K562 (cell line): ENCODE results near the gene USHBP1. TPM values are rescaled to one million over a fixed set of nuclear protein-coding genes. Genes with fewer than 3 reads are reported as not detected.

Source experiments
- CBFA2T2 ChIP-seq: fragments of 450-650 bp; conservative IDR thresholded peaks from 2 replicates; pipeline ENCODE4 v1.6.1; 2017; ENCODE audit warnings: mild to moderate bottlenecking
- CHCHD3 ChIP-seq: fragments of 250-450 bp; sonication (Bioruptor Pico); IDR thresholded peaks from 2 replicates; pipeline ENCODE4 v2.1.2; 2022; ENCODE audit warnings: mild to moderate bottlenecking
- E2F1 ChIP-seq: sonication (generic); formaldehyde crosslinking; IDR thresholded peaks from 2 replicates; pipeline ENCODE4 v1.8.1; 2023; ENCODE audit warnings: mild to moderate bottlenecking, missing genetic modification reagents, moderate library complexity
- ETV1 ChIP-seq: fragments of 450-650 bp; conservative IDR thresholded peaks from 2 replicates; pipeline ENCODE4 v1.6.1; 2016; ENCODE audit warnings: missing genetic modification characterization, control low read depth, low read depth, missing compliant biosample characterization
- EZH2 ChIP-seq: IDR thresholded peaks from 2 replicates; pipeline ENCODE4 v1.6.1; 2012; ENCODE audit warnings: low read depth, mild to moderate bottlenecking, inconsistent platforms, low read length, borderline replicate concordance
- HCFC1 ChIP-seq: IDR thresholded peaks from 2 replicates; pipeline ENCODE4 v1.6.1; 2012; ENCODE audit warnings: low read depth, low read length, improper control_type of control experiment
- HDAC2 ChIP-seq: fragments of 450-650 bp; IDR thresholded peaks from 2 replicates; pipeline ENCODE4 v1.6.1; 2016; ENCODE audit warnings: mild to moderate bottlenecking
- KLF1 ChIP-seq: fragments of 450-650 bp; IDR thresholded peaks from 2 replicates; pipeline ENCODE4 v1.6.1; 2016; ENCODE audit warnings: missing genetic modification characterization, missing compliant biosample characterization
- MCM5 ChIP-seq: fragments of 450-650 bp; IDR thresholded peaks from 2 replicates; pipeline ENCODE4 v1.6.1; 2016; ENCODE audit warnings: low read depth
- MTA2 ChIP-seq: fragments of 450-650 bp; IDR thresholded peaks from 2 replicates; pipeline ENCODE4 v1.6.1; 2016; ENCODE audit warnings: low read depth
- NR2C2 ChIP-seq, 2 experiments: fragments of 200-800 bp in 1 of 2; sonication (Bioruptor generic) in 1 of 2; sonication (generic) in 1 of 2; formaldehyde crosslinking in 1 of 2; IDR thresholded peaks; 2 replicates each; pipeline versions ENCODE4 v1.6.1 to v1.8.0; 2016 to 2022; ENCODE audit warnings: mild to moderate bottlenecking in 1 of 2, missing compliant biosample characterization in 1 of 2, missing genetic modification characterization in 1 of 2, missing genetic modification reagents in 1 of 2
- POLR2AphosphoS2 ChIP-seq: IDR thresholded peaks from 2 replicates; pipeline ENCODE4 v1.6.1; 2012; ENCODE audit warnings: low read length, improper control_type of control experiment
- RBM17 ChIP-seq: fragments of 200-400 bp; formaldehyde crosslinking; IDR thresholded peaks from 2 replicates; pipeline ENCODE4 v1.6.1; 2017; ENCODE audit warnings: low read depth, mild to moderate bottlenecking, low read length, borderline replicate concordance
- SNIP1 ChIP-seq: fragments of 450-650 bp; IDR thresholded peaks from 2 replicates; pipeline ENCODE4 v1.7.1; 2017; ENCODE audit warnings: low read depth, mild to moderate bottlenecking
- XRCC5 ChIP-seq: fragments of 200-400 bp; formaldehyde crosslinking; IDR thresholded peaks from 2 replicates; pipeline ENCODE4 v1.6.1; 2017; ENCODE audit warnings: low read depth, mild to moderate bottlenecking, low read length
- ZKSCAN3 ChIP-seq: fragments of 250-450 bp; sonication (Bioruptor Pico); IDR thresholded peaks from 2 replicates; pipeline ENCODE4 v1.4.0; 2020
- ZNF224 ChIP-seq: sonication (generic); formaldehyde crosslinking; IDR thresholded peaks from 2 replicates; pipeline ENCODE4 v1.8.0; 2022; ENCODE audit warnings: mild to moderate bottlenecking, missing genetic modification reagents
- ZNF232 ChIP-seq: sonication (generic); formaldehyde crosslinking; IDR thresholded peaks from 2 replicates; pipeline ENCODE4 v1.8.0; 2022; ENCODE audit warnings: mild to moderate bottlenecking, missing genetic modification reagents
- ZNF589 ChIP-seq: fragments of 200-800 bp; sonication (Bioruptor generic); IDR thresholded peaks from 2 replicates; pipeline ENCODE4 v1.6.1; 2016; ENCODE audit warnings: low read depth, missing genetic modification characterization, missing compliant biosample characterization
- polyA plus RNA-seq, 8 experiments: library from polyadenylated mRNA; depleted of rRNA in 4 of 8; stranded (reverse) in 5 of 8; unstranded in 3 of 8; fragments of >200 nt; fragmentation: Nextera tagmentation in 2 of 8; fragmentation: Illumina TruSeq in 1 of 8; extraction: Ambion mirVana in 2 of 8; extraction: Trizol in 1 of 8; gene quantifications; 2 replicates each; pipeline versions ENCODE4 v1.2.1 to v1.2.3, GENCODE V29; 2011 to 2014; ENCODE audit warnings: inconsistent platforms in 1 of 8, missing spikeins in 1 of 8
- total RNA-seq, 7 experiments: library from RNA; depleted of rRNA in 6 of 7; stranded (reverse); fragments of >200 nt in 6 of 7; fragmentation: Illumina TruSeq in 2 of 7; extraction: Trizol in 2 of 7; gene quantifications; 2 replicates each; pipeline versions ENCODE4 v1.2.1 to v1.2.3, GENCODE V29; 2011 to 2021; ENCODE audit warnings: low replicate concordance in 1 of 7
- TF ChIP-seq, protein P1 (sequence below): fragments of 450-650 bp; IDR thresholded peaks from 2 replicates; pipeline ENCODE4 v1.6.1; 2016; ENCODE audit warnings: antibody characterized with exemption
- TF ChIP-seq, protein P2 (sequence below), 2 experiments: fragments of 200-800 bp in 1 of 2; sonication (Bioruptor generic) in 1 of 2; sonication (generic) in 1 of 2; formaldehyde crosslinking in 1 of 2; IDR thresholded peaks in 1 of 2; conservative IDR thresholded peaks in 1 of 2; 2 replicates each; pipeline versions ENCODE4 v1.5.0 to v1.6.1; 2016 to 2020; ENCODE audit warnings: missing compliant biosample characterization in 1 of 2, missing genetic modification characterization in 1 of 2, missing genetic modification reagents in 1 of 2
- TF ChIP-seq, protein P3 (sequence below): fragments of 450-650 bp; formaldehyde crosslinking; conservative IDR thresholded peaks from 2 replicates; pipeline ENCODE4 v1.4.0; 2022; ENCODE audit warnings: mild to moderate bottlenecking, missing genetic modification characterization
- TF ChIP-seq, protein P4 (sequence below): fragments of 250-450 bp; sonication (Bioruptor Pico); IDR thresholded peaks from 2 replicates; pipeline ENCODE4 v1.8.0; 2021; ENCODE audit warnings: moderate library complexity, mild to moderate bottlenecking, inconsistent platforms

Gene USHBP1
- total and polyA plus RNA-seq, 9 of the 15 experiments (the other 6 are each of a cell fraction or from before 2014, with no cell fraction given) = 0.03 to 0.10 (median 0.05) TPM; not detected in 5

DNA sequence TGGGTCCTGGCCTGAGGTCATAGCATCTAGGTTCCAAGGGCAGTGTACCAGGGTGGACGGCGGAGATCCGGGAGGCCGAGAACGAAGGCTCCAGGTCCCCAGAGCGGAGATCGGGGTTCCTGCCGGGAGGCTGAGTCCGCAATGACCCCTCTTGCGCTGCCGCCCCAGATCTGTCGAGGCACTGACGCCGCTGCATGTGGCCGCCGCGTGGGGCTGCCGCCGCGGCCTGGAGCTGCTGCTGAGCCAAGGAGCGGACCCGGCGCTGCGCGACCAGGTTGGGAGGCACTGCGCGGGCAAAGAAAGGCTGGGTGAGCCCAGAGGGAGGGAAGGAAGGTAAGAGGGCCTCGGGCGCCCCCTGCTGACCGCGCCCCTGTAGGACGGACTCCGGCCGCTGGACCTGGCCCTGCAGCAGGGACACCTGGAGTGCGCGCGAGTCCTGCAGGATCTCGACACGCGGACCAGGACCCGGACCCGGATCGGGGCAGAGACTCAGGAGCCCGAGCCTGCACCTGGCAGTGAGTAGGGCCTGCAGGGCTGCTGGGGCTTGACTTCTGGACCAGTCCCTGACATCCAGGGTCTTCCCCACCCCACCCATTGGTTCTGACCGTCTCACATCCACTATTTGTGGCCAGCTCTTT, 18.1 kb upstream of the USHBP1 start (continued):
- no peak for TF ChIP-seq HDAC2
- no peak for TF ChIP-seq MTA2
- no peak for TF ChIP-seq ZKSCAN3 (CRISPR knock-in tag)
- no peak for TF ChIP-seq HCFC1
- TF ChIP-seq POLR2AphosphoS2 = no peak
- no peak for TF ChIP-seq SNIP1
- no peak; the same call in 1 of the 2 replicates for TF ChIP-seq KLF1
- TF ChIP-seq, protein P1, sequence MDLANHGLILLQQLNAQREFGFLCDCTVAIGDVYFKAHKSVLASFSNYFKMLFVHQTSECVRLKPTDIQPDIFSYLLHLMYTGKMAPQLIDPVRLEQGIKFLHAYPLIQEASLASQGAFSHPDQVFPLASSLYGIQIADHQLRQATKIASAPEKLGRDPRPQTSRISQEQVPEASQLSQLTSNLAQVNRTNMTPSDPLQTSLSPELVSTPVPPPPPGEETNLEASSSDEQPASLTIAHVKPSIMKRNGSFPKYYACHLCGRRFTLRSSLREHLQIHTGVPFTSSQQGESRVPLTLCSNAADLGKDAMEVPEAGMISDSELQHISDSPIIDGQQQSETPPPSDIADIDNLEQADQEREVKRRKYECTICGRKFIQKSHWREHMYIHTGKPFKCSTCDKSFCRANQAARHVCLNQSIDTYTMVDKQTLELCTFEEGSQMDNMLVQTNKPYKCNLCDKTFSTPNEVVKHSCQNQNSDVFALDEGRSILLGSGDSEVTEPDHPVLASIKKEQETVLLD = peak; percentile 46; the same call in 1 of the 2 replicates
- no peak for TF ChIP-seq CHCHD3 (CRISPR knock-in tag)
- TF ChIP-seq NR2C2 (CRISPR knock-in tag; IDR thresholded peaks at IDR 0.05) = no peak
- no peak for TF ChIP-seq NR2C2 (tag; IDR thresholded peaks at IDR 0.05)
- TF ChIP-seq, protein P2, sequence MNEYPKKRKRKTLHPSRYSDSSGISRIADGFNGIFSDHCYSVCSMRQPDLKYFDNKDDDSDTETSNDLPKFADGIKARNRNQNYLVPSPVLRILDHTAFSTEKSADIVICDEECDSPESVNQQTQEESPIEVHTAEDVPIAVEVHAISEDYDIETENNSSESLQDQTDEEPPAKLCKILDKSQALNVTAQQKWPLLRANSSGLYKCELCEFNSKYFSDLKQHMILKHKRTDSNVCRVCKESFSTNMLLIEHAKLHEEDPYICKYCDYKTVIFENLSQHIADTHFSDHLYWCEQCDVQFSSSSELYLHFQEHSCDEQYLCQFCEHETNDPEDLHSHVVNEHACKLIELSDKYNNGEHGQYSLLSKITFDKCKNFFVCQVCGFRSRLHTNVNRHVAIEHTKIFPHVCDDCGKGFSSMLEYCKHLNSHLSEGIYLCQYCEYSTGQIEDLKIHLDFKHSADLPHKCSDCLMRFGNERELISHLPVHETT (CRISPR knock-in tag; conservative IDR thresholded peaks at IDR 0.05 in 1 of 2, IDR thresholded peaks at IDR 0.05 in 1 of 2) = no peak
- no peak for TF ChIP-seq EZH2
- TF ChIP-seq CBFA2T2 = no peak
- no peak for TF ChIP-seq ZNF589 (CRISPR knock-in tag)
- TF ChIP-seq E2F1 (CRISPR knock-in tag) = 0 out of 2 replicates have a peak, but pooled peaks have one; percentile 71
- TF ChIP-seq XRCC5 = no peak
- TF ChIP-seq, protein P3, sequence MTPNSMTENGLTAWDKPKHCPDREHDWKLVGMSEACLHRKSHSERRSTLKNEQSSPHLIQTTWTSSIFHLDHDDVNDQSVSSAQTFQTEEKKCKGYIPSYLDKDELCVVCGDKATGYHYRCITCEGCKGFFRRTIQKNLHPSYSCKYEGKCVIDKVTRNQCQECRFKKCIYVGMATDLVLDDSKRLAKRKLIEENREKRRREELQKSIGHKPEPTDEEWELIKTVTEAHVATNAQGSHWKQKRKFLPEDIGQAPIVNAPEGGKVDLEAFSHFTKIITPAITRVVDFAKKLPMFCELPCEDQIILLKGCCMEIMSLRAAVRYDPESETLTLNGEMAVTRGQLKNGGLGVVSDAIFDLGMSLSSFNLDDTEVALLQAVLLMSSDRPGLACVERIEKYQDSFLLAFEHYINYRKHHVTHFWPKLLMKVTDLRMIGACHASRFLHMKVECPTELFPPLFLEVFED (CRISPR knock-in tag) = 0 out of 2 replicates have a peak, but pooled peaks have one; percentile 21
- no peak for TF ChIP-seq ZNF224
- no peak for TF ChIP-seq MCM5
- no peak for TF ChIP-seq ETV1 (tag)
- TF ChIP-seq, protein P4, sequence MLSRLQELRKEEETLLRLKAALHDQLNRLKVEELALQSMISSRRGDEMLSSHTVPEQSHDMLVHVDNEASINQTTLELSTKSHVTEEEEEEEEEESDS (CRISPR knock-in tag) = no peak
- no peak for TF ChIP-seq ZNF232 (CRISPR knock-in tag)
- no peak for TF ChIP-seq RBM17
